COR-L47 (cell line): Measurements from ENCODE around the gene PAPSS1.
"Not testable (repeated sequence)": the region's sequence is repeated elsewhere in the genome, so short reads cannot be mapped to it uniquely, and the experiment has no call there.

ENCODE experiments used
- DNase-seq: peaks from one replicate; lab custom pipeline; 2025; lab: John Stamatoyannopoulos, UW

Gene PAPSS1

GRCh38 chr4:107726131-107726925 lies 6.3 kb upstream of the PAPSS1 start:
- DNase-seq = not testable (repeated sequence)

GRCh38 chr4:107725281-107725859 lies 5.3 kb upstream of the PAPSS1 start:
- no peak for DNase-seq

DNA sequence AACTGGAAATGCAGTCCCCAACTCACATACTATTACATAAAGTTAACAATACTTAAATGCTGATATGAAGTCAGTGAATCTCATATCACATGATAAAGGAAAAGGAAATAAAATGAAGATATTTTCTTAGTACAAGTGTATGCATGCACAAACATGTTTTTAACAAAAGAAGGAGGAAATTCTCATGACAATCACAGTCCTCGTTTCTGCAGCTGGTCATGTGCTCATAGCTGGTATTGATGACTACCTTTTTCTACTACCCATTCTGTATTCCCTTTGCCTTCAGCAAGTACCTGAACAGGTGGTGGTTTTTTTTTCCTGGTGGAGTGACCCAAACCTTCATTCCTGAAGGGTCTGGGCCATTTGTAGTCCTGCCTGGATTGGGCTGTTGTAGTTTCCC lies 3.3 kb upstream of the PAPSS1 start:
- DNase-seq = not testable (repeated sequence)

GRCh38 chr4:107721436-107722100 lies 1.5 kb upstream of the PAPSS1 start:
- peak; percentile 12 for DNase-seq

- DNase-seq = peak; percentile 62
Observed at GRCh38 chr4:107719207-107719921, 670 bp downstream of the PAPSS1 start.

DNA sequence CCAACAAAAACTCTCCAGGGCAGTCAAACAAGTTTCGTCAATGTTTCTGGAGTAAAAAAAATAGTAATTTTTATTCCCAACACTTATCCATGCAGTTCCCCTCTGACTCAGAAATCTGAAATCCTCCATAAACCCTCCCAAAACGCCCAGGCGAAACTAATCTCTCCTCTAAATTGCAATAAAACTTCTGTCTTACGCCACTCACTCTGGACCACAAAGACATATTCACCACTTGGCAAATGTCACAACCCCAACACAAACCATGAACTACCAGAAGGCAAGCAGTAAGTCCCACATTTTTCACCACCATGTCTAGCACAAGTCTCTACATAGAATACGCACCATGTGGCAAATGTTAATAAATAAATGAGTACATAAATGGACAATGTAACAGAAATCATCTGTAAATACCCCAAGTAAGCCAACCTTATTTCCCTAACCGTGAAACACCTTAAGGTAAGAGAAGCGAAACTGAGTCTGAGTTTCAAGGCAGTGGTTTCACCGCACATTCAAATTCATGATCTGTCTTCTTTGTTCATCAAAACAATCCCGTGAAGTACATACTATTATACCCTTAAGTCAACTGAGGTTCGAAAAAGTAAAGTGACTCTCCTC lies 1.6 kb downstream of the PAPSS1 start:
- DNase-seq = no peak

DNA sequence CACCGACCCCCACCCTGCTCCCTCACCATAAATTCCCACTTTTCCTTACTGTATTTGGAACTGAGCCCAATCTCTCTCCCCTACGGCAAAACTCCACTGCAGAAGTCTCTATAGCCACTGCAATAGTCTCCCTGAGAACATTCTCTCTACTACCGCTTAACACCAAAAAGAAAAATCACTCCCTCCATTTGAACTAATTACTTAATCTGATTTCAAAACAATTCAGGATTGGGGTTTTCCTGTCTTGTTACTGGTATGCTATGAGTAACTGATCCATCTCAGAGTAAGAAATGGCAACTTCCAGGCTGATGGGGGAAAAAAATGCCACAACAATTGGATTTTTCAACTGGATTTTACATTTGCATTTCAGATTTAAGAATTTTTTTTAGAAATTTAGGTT lies 5.8 kb downstream of the PAPSS1 start:
- DNase-seq = no peak

DNA sequence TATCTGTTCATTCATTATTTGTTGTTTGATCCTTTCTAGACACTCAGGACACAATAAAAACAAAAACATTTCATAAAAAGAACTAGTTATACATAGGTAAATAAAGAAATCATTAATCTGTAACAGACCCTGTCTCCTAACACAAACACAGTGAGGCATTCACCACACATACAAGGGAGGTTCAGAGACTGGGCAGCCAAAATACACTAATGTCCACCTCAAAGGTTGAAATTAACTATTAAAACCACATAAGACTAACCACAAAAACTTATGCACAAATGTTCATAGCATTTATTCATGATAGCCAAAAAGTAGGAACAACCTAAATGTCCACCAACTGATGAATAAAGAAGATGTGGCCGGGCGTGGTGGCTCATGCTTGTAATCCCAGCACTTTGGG lies 7.8 kb downstream of the PAPSS1 start:
- no peak for DNase-seq

DNA sequence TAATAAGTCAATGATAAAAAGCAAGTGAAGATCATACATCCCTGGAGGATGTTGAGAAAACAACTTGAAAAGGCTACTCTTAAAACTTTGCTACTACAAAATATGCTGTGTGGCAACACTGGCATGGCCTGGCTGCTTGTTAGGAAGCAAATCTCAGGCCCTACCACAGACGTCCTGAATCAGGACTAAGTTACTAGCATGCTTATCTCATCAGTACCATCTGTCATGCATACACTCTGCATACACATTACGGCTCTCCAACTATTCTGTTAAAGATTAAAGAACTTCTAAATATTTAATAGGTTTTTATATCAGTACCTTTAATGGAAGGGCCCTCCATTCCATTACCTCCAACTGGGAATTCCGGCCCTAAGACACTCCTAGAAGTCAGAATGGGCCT lies 8.2 kb downstream of the PAPSS1 start:
- no peak for DNase-seq

GRCh38 chr4:107710493-107711459 lies 9.3 kb downstream of the PAPSS1 start:
- no peak for DNase-seq

DNA sequence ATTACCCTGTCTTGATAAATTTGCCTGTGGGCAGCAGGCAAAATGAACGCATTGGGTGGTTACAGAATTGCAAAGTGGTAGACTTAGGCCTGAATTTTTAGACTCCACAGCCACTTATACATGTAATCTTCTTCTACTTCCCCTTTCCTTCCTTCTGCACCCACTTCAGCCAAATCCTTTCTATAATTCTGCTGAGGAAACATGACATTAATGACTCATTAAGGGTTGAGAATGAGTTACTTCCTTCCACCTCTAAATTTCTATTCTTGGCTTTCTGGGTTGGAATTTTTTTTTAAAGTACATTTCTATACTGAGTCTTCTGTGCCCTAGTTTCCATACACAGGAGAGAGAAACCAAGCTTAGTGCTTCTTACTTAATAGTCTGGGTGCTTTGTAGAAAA lies 10.1 kb downstream of the PAPSS1 start:
- DNase-seq = no peak

DNA sequence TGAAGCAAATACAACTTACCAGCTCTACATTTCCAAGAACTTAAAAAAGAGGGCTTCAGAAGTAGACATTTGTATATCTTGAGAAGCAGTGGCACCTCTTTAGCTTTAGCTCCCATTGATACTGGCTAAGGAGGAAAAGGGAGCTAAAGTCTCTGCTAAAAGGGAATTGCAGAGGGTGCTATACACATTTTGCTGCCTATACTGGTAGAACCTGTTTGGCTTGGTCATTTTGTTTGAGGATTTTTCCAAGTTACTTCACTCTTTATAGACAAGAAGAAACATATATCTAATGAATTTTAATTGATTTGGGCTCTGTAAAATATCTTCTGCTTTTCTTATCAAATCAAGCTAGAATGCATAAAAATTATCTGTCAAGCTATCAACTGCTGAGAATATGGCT lies 11.8 kb downstream of the PAPSS1 start:
- DNase-seq = no peak

DNA sequence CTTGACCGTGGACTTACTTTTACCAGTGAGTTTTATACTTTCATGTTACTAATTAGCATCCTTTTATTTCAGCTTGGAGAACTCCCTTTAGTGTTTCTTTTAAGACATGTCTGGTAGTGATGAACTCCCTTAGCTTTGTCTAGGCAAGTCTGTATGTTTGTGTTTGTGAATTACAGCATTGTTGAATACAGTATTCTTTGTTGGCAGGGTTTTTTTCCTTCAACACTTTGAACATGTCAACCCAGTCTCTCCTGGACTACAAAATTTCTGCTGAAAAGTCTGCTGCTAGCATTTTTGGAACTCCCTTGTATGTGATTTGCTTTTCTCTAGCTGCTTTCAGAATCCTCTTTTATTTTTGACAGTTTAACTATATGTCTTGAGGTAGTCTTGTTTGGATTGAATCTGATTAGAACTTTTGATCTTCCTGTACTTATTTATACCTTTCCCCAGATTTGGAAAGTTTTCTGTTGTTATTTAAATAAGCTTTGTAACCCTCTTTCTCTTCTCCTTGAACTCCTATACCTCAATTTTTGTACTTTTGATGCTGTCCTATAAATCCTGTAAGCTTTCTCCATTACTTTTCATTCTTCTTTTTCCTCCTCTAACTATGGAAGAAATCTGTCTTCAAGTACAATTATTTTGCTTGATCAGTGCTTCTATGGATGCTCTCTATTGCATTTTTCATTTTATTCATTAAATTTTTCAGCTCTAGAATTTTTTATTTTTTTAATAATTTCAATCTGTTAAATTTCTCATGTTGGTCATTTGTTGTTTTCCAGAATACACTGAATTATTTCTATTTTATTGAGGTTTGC lies 14.1 kb downstream of the PAPSS1 start:
- no peak for DNase-seq

DNA sequence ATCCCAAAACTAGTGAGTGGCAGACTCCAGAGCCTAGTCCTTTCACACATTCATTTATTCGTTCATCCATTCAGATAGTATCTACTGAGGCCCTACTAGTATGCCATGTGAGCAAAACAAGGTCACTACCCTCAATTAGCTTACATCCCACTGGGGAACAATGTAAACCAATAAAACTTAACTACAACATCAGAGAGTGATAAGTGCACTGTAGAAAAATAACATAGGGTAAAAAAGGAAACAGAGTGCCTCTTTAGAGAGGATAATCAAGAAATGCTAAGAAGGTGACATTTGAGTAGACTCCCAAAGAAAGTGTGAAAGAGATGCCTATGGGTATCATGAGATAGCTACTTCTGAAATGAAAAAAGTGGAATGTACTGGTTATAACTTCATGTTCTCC lies 18.5 kb downstream of the PAPSS1 start:
- DNase-seq = no peak

DNA sequence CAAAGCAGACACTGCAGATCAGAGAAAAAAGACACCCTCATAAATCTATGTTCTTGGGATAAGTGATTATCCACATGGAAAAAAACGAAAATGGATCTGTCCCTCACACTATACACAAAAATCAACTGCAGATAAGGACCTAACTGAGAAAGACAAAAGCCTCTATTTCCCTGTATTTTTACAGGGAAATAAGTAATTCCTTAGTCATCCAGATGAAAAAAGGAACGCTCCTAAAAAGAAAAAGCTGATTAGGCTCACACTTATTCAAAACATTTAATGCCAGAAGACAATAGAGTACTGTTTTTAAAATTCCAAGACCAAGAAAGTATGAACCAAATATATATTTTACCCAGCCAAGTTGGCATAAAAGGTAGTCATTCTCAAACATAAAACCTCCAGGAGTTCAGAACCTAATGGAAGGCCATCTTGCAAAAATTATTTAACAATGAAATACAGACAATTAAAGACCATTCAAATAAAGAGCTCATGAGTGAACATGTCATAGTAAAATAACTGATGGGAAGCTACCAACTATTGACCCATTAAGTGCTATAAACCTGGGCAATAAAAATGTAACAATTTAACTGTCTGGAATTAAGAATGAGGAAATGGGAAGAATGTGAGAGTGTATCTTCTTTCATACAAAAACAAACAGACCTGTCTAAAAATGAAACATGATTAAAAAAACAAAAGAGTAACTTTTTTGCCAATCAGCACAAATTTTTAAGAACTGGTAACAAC lies 20.4 kb downstream of the PAPSS1 start:
- DNase-seq = no peak

GRCh38 chr4:107696187-107696586 lies 23.8 kb downstream of the PAPSS1 start:
- DNase-seq = not testable (repeated sequence)

- no peak for DNase-seq
Observed at GRCh38 chr4:107693132-107693531, 26.9 kb downstream of the PAPSS1 start.

DNA sequence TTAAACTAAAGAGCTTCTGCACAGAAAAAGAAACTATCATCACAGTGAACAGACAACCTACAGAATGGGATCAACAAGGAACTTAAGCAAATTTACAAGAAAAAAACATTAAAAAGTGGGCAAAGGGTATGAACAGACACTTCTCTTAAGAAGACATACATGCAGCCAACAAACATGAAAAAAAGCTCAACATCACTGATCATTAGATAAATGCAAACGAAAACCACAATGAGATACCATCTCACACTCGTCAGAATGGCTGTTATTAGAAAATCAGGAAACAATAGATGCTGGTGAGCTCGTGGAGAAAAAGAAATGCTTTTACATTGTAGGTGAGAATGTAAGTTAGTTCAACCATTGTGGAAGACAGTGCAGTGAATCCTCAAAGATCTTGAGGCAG lies 27.8 kb downstream of the PAPSS1 start:
- no peak for DNase-seq

DNA sequence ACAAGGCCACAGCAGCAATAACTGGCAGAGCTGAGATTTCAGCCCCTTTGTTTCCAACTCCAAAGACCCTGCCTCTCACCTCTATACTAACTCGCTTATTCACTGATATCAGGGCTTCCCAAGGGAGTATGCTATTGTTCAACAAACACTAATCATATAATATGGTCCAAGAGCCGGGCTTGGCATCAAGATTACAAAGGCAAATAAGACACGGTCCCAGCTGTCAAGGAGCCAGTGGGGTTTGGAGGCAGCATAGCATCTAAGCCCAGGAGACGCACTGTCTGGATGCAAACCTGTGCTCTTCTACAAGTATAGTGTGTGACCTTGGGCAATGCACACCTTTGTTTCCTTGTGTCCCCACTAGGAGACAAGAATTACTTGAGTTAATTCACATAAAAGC lies 28.7 kb downstream of the PAPSS1 start:
- DNase-seq = no peak
